DND-41 (cell line): ENCODE measurements around the gene MIPOL1.

ENCODE experiments used
- ATAC-seq: fragments of 200-7000 bp; cut with Tn5 transposase; 3 replicates; pipeline ENCODE4 v1.9.1; 2021; ENCODE audit warnings: low read depth; ENCODE audit not compliant: insufficient read depth
- DNase-seq: peaks from one replicate; pipeline ENCODE4 v3.0.0-alpha.2; 2020
- H2AFZ ChIP-seq: 2 replicates; pipeline ENCODE4 v1.6.0; 2012; ENCODE audit warnings: low read depth, low read length
- H3K27ac ChIP-seq: 2 replicates; pipeline ENCODE4 v1.5.1; 2012; ENCODE audit warnings: low read length, inconsistent platforms
- H3K27me3 ChIP-seq: fragments of 200-600 bp; sonication (generic); 2 replicates; pipeline ENCODE4 v1.6.0; 2012; ENCODE audit warnings: low read length, mild to moderate bottlenecking, inconsistent platforms; ENCODE audit not compliant: insufficient read depth, poor library complexity
- H3K36me3 ChIP-seq: 2 replicates; pipeline ENCODE4 v1.5.1; 2012; ENCODE audit warnings: low read length, inconsistent platforms; ENCODE audit not compliant: insufficient read depth
- H3K4me1 ChIP-seq: 2 replicates; pipeline ENCODE4 v1.5.1; 2012; ENCODE audit warnings: mild to moderate bottlenecking, low read length; ENCODE audit not compliant: insufficient read depth
- H3K4me2 ChIP-seq: 2 replicates; pipeline ENCODE4 v1.6.0; 2012; ENCODE audit warnings: mild to moderate bottlenecking, moderate library complexity, low read length, inconsistent platforms; ENCODE audit not compliant: insufficient read depth
- H3K4me3 ChIP-seq, 2 experiments: fragments of 200-600 bp in 1 of 2; shearing (Covaris generic) in 1 of 2; 2 replicates each; pipeline ENCODE4 v1.5.1; 2012 to 2016; ENCODE audit warnings: inconsistent platforms in 2 of 2, low read length in 2 of 2, mild to moderate bottlenecking in 2 of 2, low read depth in 1 of 2, moderate library complexity in 1 of 2
- H3K79me2 ChIP-seq: 2 replicates; pipeline ENCODE4 v1.6.0; 2012; ENCODE audit warnings: low read length, inconsistent platforms; ENCODE audit not compliant: insufficient read depth
- H3K9ac ChIP-seq: 2 replicates; pipeline ENCODE4 v1.6.0; 2012; ENCODE audit warnings: low read depth, mild to moderate bottlenecking, inconsistent platforms, low read length, moderate library complexity
- H3K9me3 ChIP-seq: 2 replicates; pipeline ENCODE4 v1.5.1; 2012; ENCODE audit warnings: low read length, moderate library complexity, mild to moderate bottlenecking, inconsistent platforms; ENCODE audit not compliant: insufficient read depth, severe bottlenecking
- H4K20me1 ChIP-seq: 2 replicates; pipeline ENCODE4 v1.6.0; 2012; ENCODE audit warnings: low read length; ENCODE audit not compliant: insufficient read depth
- EZH2 ChIP-seq: IDR thresholded peaks from 3 replicates; pipeline ENCODE4 v1.6.1; 2012; ENCODE audit warnings: borderline replicate concordance, low read depth, mild to moderate bottlenecking, moderate library complexity, low read length, inconsistent platforms; ENCODE audit not compliant: severe bottlenecking
- TF ChIP-seq, protein P1 (sequence below): IDR thresholded peaks from 2 replicates; pipeline ENCODE4 v1.5.1; 2012; ENCODE audit warnings: borderline replicate concordance, low read length, moderate library complexity, mild to moderate bottlenecking; ENCODE audit not compliant: poor library complexity, severe bottlenecking; ENCODE audit errors: extremely low read depth

MIPOL1 gene

DNA sequence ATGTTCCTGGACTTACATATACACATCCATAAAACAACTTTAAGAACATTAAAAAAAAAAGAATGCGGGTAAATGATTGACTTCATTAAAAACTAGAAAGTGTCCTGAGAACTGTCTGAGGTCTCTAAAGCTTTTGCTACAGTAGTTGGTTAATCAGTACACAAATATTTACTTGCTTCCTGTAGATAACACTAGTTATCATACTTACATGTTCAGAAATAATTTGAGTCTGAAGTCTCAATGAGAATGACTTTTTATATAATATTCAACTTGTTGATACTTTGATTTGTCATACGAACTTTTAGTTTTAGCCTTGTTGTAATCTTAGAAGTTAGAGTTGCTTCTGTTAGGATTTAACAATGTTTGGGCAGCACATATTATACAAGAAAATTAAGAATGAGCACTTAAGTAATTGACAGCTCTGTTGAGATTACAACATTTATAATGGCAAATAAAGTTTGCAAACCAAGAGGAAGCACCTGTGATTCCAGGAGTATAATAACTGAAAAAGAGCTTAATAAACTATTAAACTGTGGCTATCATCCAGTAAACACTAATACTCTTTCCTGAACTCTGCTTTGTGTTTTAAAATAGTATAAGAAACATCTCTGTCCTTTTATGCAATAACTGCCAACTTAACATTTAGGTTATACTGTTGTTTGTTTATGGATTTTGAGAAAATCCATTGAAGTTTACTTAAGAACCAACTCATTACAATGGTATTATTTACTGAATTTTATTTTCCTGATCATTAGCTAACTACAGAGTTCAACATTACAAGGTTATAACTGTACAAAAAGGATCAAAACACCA is 131.7 kb downstream of the MIPOL1 start:
- Histone ChIP-seq H4K20me1 (no peaks in the 10 kb centered on the region), H3K79me2 (no peaks in the 10 kb centered on the region), H3K27me3 (no peaks in the 10 kb centered on the region), H2AFZ (no peak overlapping the region), H3K27ac (no peak overlapping the region), H3K36me3 (no peaks in the 10 kb centered on the region), H3K4me1 (no peaks in the 10 kb centered on the region), H3K9ac (no peak overlapping the region), H3K4me3 (no peak overlapping the region), H3K9me3 (no peaks in the 10 kb centered on the region), H3K4me2 (no peak overlapping the region)
- no peak for DNase-seq
- no peak for ATAC-seq
- no peak for TF ChIP-seq EZH2
- TF ChIP-seq, protein P1, sequence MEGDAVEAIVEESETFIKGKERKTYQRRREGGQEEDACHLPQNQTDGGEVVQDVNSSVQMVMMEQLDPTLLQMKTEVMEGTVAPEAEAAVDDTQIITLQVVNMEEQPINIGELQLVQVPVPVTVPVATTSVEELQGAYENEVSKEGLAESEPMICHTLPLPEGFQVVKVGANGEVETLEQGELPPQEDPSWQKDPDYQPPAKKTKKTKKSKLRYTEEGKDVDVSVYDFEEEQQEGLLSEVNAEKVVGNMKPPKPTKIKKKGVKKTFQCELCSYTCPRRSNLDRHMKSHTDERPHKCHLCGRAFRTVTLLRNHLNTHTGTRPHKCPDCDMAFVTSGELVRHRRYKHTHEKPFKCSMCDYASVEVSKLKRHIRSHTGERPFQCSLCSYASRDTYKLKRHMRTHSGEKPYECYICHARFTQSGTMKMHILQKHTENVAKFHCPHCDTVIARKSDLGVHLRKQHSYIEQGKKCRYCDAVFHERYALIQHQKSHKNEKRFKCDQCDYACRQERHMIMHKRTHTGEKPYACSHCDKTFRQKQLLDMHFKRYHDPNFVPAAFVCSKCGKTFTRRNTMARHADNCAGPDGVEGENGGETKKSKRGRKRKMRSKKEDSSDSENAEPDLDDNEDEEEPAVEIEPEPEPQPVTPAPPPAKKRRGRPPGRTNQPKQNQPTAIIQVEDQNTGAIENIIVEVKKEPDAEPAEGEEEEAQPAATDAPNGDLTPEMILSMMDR: no peak

DNA sequence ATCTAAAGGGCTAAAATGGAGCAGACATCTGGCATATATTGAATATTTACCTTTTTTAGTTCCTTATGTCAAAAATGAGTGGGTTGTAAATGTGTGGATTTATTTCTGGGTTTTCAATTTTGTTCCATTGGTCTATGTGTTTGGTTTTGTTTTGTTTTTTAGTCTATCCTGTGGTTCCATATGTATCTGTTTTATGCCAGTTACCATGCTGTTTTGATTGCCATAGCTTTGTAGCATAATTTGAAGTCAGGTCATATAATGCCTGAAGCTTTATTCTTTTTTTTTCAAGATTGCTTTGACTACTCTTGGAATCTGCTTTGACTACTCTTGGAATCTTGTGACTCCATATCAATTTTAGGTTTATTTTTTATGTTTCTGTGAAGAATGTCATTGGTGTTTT is 133.2 kb downstream of the MIPOL1 start:
- TF ChIP-seq, protein P1: no peak
- TF ChIP-seq EZH2: no peak
- ATAC-seq (no peak), DNase-seq (no peak)
- Histone ChIP-seq H3K36me3 (no peaks in the 10 kb centered on the region), H2AFZ (no peak overlapping the region), H3K4me1 (no peaks in the 10 kb centered on the region), H3K9me3 (no peaks in the 10 kb centered on the region), H3K27me3 (no peaks in the 10 kb centered on the region), H4K20me1 (no peaks in the 10 kb centered on the region), H3K9ac (no peak overlapping the region), H3K4me2 (no peak overlapping the region), H3K79me2 (no peaks in the 10 kb centered on the region), H3K4me3 (no peak overlapping the region), H3K27ac (no peak overlapping the region)

DNA sequence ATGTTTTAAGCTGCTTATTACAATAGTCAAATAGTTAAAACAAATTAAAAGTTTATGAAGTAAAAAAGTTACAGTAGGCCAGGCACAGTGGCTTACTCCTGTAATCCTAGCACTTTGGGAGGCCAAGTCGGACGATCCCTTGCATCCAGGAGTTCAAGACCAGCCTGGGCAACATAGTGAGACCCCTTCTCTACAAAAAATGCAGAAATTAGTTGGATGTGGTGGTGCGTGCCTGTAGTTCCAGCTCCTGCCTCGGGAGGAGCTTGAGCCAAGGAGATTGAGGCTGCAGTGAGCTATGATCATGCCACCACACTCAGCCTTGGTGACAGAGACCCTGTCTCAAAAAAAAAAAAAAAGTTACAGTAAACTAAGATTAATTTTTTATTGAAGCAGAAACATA is 142.6 kb downstream of the MIPOL1 start:
- Histone ChIP-seq H3K79me2 (no peaks in the 10 kb centered on the region), H3K27me3 (no peaks in the 10 kb centered on the region), H3K9me3 (no peaks in the 10 kb centered on the region), H3K4me2 (no peak overlapping the region), H2AFZ (no peak overlapping the region), H3K36me3 (no peaks in the 10 kb centered on the region), H3K4me1 (no peaks in the 10 kb centered on the region), H4K20me1 (no peaks in the 10 kb centered on the region), H3K4me3 (no peak overlapping the region), H3K27ac (no peak overlapping the region), H3K9ac (no peak overlapping the region)
- no peak for DNase-seq
- no peak for ATAC-seq
- no peak for TF ChIP-seq EZH2
- TF ChIP-seq, protein P1: peak; percentile 27
